Measurements from ENCODE around the gene TMEM179.

TMEM179 gene

DNA sequence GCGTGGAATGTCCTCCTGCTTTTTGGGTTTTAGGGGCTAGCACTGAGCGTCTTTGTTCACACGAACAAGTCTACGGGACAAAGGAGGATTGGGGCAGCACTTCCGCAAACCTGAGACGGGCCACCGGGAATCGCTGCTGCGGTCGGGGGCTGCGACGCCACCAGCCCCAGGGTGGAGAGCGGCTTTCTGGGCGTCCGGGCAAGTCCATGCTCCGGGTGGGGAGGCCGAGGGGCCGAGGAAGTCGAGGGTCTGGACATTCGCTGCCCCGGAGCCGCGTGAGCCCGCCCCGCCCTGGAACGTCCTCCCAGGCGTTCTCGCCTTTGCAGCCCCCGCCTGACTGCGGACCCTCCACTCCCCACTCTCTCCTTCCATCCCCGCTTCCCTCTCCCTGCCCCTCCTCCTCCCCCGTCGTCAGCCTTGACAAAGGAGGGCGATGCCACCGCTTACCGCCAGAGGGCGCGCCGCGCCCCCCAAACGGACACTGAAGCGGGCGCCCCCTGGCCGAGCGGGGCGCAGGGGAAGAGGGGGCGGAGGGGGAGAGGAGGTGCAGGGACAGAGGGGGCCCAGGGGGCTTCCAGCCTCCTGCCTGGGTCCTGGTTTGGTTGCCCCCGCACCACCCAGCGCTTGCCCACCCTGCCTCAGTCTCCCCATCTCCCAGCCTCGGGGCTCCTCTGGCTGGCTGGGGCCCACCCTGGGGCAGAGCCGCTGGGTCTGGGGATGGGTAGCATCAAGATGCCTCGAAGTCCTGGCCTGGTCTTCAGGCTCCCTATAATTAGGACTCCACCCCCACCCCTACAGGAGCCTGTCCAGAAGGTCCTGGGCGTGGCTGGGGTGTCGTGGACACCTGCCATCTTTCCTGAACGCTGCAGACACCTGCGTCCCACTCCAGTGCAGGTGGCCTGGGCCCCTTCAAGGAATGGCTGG lies 45.7 kb upstream of the TMEM179 start:
- peak; percentile 93 for DNase-seq (ENCODE audit: low spot score)

DNA sequence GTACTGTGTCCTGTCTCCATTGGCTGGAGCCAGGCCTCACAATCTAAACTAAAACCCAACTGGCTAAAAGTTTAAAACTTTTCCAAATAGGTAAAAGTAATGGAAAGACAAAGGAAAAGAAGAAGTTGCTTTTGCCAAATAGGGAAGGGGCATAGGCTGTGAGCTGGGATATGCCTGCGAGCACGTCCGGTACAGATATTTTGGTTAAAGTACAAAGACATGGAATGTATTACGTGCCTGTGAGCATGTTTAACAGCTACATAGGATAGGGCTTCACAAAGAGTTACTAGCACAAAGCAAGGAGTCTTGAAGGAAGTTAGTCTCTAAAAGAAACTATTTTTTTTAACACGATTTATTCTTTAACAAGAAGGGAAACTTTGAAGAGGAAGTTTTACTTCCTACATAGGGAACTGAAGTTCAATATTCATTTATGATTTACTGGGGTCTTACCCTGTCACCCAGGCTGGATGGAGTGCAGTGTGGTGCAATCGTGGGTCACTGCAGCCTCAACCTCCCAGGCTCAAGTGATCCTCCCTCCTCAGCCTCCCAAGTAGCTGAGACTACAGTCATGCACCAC lies 43.0 kb upstream of the TMEM179 start:
- TF ChIP-seq, protein P1, sequence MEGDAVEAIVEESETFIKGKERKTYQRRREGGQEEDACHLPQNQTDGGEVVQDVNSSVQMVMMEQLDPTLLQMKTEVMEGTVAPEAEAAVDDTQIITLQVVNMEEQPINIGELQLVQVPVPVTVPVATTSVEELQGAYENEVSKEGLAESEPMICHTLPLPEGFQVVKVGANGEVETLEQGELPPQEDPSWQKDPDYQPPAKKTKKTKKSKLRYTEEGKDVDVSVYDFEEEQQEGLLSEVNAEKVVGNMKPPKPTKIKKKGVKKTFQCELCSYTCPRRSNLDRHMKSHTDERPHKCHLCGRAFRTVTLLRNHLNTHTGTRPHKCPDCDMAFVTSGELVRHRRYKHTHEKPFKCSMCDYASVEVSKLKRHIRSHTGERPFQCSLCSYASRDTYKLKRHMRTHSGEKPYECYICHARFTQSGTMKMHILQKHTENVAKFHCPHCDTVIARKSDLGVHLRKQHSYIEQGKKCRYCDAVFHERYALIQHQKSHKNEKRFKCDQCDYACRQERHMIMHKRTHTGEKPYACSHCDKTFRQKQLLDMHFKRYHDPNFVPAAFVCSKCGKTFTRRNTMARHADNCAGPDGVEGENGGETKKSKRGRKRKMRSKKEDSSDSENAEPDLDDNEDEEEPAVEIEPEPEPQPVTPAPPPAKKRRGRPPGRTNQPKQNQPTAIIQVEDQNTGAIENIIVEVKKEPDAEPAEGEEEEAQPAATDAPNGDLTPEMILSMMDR (IDR thresholded peaks at IDR 0.05; ENCODE audit: extremely low read depth, missing control alignments): no peak
- no peak for DNase-seq (ENCODE audit: low spot score)

More for the DNA sequence above, 45.7 kb upstream of the TMEM179 start:
- TF ChIP-seq, protein P1 (IDR thresholded peaks at IDR 0.05; ENCODE audit: extremely low read depth, missing control alignments): peak; percentile 96

DNA sequence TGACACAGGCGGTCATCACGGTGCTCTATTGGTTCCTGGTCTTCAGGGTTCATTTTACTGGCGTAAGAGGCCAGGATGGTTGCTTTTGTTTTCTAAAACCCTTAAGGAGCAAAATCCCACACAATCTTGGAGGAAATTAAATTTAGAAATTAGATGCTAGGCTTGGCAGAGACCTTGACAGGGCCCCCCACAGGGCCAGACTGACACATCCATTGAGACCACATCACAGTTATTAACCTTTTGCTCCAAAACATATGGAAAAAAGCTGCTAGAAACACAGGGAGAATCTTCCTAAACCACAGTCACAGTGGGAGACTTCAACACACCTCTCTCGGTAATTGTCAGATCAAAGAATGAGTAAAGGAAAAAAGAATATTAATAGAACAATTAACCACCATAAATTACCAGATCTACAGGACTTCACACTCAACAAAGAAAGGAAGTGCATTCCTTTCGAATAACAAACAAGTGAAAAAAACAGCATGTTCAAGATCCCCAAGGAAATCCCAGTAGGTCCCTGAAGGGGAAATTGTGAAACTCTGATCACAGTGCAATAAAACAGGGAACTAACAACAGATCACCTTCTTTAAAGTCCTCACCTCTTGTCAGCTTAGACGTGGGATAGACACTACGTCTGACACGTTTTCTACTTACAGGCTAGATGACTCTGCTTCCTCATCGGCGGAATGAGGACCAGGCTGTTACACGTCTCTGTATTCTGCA lies 40.2 kb upstream of the TMEM179 start:
- TF ChIP-seq, protein P1 (IDR thresholded peaks at IDR 0.05; ENCODE audit: extremely low read depth, missing control alignments): no peak
- DNase-seq (ENCODE audit: low spot score): no peak

DNA sequence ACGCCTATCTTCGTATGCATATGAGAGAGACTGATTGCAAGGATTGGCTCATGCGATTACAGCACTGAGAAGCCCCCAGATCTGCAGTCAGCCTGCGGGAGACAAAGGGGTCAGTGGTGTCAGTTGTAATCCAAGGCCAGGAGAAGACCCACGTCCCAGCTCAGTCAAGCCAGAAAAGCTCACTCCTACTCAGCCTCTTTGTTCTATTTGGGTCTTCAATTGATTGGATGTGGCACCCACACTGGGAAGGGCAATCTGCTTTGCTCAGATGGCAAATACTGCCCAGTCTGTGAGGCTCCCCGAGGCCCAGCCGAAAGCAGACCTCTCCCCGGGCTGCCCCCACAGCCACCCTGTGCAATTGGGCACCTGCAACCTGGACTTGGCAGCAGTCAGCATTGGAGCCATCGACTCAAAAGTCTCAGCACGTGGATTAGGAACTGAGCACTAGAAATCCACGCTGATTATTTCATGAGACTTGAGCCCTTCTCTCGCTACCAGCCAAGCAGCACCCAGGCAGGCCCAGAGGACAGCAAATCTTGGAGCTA lies 39.6 kb upstream of the TMEM179 start:
- TF ChIP-seq, protein P1 (IDR thresholded peaks at IDR 0.05; ENCODE audit: extremely low read depth, missing control alignments): no peak
- no peak for DNase-seq (ENCODE audit: low spot score)

DNA sequence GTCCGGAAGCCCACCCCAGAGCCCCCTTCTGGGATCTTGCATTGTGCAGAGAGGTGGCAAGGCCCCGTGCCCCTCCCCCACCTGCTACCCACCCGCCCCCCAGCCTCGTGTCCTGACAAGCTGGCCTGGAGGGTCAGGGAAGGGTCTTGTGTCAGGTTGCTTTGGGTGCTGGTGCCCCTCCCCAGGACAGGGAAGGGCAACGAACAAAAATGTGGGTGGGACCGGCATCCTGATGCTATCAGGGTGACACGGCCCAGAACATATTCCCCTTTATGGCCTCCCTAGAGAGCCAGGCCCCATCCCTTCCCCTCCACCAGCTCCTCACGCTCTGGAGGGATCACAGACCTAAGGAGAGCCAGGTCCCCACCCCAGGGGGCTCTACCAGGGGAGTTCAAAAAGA lies 38.7 kb upstream of the TMEM179 start:
- DNase-seq (ENCODE audit: low spot score): no peak
- TF ChIP-seq, protein P1 (IDR thresholded peaks at IDR 0.05; ENCODE audit: extremely low read depth, missing control alignments): no peak

DNA sequence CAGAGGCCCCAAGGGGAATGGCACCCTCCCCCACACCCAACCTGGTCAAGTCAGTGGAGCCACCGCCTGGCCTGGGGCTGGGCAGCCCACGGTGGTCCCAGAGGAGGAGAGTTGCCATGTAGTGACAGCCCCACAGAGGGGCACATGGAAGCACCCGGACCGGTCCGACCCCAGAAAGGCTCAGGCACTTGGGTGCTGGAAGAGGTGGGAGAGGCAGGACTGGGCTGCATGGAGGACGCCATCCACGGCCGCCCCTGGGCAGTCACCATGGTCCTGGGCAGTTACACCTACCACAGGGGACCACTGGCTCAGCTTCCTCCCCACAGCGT lies 37.9 kb upstream of the TMEM179 start:
- no peak for DNase-seq (ENCODE audit: low spot score)
- TF ChIP-seq, protein P1 (IDR thresholded peaks at IDR 0.05; ENCODE audit: extremely low read depth, missing control alignments): no peak

Measured in GM20000 (cell line).